Stimulated activated CD4-positive, alpha-beta T cell treated with anti-CD3 and anti-CD28 coated beads, Interleukin-2, amount 100 ng/mL, for 4 hours (primary cell): Measurements from ENCODE around the gene FNDC1.

Experiments used
- DNase-seq: peaks from one replicate; pipeline ENCODE4 v3.0.0-alpha.2; 2020; ENCODE audit warnings: low read depth

Gene FNDC1

DNA sequence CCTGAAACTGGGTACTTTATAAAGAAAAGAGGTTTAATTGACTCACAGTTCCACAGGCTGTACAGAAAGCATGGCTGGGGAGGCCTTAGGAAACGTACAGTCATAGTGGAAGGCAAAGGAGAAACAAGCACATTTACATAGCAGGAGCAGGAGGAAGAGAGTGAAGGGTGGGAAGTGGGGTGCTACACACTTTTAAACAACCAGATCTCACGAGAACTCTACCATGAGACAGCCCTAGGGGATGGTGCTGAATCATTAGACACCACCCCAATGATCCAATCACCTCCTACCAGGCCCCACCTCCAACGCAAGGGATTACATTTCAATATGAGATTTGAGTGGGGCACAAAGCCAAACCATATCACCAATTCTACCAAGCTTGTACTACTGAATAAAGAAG lies 7.4 kb upstream of the FNDC1 start:
- DNase-seq, result no peak

DNA sequence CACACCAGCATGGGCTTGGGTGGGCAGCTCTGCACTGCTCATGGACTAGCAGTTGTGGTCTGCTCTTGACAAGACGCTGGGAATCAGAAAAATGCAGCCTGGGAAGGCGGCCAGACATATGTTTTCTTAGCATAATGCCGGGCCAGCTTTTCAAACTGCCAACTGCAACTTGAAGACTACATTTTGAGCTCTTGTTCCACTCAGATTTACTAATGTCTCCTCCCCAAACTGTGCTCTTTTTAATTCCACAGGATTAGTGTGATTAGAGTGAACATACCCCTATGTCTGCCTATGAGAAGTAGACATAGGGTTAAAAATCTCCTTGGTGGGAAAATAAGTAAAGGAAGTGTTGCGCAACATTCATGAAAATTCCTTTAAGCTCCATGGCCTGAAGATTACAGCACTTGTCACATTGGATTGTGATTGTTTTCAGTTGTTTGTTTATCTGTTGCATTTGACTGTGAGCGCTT lies 5.3 kb upstream of the FNDC1 start:
- DNase-seq, result no peak

DNA sequence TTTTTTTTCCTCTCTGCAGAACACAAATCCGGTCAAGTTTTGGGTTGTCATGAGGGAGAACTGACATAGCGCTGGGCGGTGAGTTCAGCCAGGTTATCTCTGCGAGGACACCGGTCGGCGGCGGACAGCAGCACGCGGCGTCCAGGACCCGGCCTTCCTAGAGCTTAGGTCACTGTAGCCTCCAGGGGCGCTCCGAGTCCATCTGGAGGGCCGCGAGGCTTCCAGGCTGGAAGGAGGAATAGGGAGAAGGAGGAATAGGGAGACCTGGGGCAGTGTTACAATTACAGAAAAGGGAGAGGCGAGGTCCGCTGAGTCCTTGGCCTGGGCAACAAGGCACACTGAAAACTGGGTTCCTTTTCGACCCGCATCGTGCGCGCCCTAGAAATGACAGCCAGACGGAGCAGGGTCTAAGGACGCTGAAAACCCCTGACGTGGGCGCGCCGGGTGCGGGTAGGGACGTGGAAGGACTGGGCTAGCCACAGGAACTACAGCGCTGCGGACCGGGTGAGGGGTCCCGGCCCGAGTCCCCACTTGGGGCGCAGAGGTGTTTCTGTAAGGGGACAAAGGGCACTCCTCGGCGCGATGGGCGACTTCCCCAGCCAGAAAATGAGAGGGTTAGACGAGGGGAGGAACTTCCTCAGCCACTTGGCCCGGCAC lies 536 bp upstream of the FNDC1 start:
- no peak for DNase-seq

DNA sequence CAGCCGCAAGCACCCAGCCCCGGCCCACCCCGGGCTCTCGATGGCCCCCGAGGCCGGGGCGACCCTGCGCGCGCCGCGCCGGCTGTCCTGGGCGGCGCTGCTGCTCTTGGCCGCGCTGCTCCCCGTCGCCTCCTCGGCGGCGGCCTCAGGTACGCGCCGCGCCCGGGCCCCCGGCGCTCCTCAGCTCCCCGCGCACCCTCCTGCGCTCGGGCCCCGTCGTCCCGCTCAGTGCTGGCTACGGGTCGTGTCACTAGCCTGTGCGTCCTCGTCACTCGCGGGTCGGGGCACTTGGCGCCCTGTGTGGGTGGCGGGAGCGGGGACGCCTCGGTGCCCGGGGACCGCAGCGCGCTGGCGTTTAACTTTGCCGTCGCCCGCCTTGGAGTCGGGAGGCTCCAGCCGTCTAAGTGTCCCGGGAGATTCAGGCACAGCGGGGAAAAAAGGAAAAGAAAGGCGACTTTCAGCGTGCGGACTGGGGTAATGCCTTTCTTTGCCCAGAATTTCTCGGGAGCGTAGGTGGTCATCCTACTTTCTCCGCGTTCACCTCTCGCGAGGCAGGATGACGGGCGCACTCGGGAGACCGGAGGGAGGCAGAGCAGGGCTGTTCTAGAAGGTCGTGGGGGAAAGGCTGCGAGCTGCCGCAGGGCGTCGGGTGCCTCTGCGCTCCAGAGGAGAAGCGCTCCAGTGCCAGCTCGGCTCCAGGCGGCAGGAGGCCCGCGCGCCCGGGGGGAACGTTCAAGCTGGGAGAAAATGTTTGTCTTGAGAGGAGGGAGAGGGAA lies 545 bp downstream of the FNDC1 start:
- DNase-seq, result no peak

DNA sequence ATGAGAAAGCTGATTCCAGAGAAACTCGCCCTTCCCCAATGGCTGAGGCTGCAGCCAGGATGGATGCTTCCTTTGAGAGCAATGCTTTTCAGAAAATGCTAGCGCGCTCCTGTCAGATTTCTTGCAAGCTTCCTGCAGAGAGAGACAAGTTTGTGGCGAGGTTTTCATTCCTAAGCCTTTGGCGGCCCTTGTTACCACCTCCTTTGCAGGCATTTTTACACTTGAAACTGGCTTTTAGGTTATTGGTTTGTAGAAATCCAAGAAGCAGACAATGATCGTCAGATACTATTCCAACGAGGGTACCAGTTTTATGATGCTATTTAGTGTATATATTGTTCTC lies 1.1 kb downstream of the FNDC1 start:
- DNase-seq, result no peak

DNA sequence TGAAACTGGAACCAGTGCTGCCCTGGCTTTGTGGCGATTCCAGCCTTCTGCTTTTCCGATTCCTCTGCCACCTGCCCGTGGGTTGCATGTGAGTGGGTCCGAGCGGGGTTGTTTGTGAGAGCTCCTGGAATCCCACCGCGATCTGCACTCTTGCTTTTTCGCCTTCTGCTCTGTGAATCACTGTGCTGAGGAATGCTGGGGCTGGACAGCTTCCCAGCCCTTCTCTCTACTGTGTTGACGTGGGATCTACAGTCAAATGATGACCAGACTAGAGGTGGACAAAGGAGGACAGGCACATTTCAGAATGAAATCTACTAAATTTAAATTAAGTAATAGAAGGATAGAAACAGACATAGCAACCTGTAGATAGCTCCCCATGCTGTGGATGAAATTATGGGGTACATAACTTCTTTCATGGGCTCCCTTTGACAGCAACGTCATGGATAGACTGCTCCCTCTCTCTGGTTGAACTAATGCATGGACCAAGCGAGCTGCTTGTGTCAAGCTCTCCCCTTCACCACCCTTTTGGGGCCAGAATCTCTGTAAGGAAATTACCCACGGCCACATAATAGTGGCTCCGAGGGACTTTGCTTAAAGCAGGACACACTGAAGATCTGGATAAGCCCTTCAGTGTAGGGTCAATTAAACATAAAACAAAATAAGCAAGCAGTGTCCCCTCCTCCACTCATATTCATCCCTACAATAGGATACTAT lies 2.0 kb downstream of the FNDC1 start:
- no peak for DNase-seq

DNA sequence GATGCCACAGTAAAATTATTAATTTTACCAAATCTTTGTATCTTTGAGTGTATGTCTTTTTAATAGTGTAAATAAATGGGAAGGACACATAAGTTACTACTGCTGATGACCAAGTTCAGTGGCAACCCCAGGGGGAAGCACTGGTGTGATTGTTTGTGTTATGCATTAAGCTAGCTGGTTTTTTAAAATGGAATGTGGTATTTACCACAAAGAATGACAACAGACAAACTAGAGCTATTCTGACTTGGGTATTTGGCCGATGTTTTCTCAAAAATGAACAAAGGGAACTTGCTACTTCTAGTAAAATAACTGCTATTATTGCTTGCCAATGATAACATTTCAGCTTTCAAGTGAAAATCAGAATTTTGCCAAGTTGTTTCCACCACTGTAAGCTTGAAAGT lies 2.9 kb downstream of the FNDC1 start:
- DNase-seq, result no peak

DNA sequence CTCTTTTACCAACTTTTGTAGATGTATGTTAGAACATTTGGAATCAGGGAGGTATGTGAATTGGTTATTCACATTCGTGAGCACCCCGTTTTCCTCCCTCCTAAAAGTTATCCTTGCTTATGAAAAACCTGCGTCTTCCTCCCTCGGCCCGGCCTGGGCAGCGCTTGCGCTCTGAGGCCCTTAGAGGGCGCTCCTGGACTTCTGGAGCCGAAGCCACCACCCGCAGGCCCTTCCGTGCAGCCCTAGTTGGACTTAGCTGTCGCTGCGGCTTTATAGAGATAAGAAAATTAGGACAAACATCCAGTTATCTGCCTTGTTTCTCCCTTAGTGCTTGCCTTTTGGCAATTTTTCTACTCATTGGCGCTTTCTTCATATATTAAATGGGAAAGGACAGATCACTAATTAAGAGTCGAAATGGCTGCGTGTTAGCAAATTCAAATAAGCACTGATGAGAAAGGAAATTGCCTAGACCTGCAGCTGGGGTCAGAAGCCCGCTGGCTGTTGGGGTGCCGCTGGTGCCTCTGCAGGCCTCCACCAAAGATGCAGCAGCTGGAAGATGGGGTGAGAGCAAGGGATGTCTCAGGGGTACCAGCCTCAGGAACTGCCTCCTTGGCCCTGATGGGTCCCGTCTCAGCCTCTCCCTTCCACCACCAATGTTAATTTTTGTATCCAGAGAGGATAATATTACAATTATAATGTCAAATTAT lies 5.2 kb downstream of the FNDC1 start:
- peak; percentile 29 for DNase-seq

DNA sequence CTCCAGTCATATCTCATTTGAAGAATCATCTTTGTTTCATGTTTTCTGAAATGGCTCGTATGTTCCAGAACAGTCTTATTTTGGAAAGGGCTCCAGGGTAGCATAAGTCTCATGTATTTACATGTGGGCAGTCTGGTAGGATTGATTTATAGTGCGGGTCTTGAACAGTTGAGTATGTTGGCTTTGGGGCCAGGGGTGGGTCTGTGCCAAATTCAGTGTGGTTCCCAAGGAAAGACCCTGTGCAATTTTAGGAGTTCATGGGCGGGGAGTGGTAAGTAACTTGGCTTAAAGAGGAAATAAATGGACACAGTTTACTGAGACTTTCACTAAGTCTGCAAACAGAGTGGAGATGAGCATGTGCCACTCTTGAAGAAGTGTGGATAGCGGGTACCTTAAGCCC lies 7.7 kb downstream of the FNDC1 start:
- no peak for DNase-seq

DNA sequence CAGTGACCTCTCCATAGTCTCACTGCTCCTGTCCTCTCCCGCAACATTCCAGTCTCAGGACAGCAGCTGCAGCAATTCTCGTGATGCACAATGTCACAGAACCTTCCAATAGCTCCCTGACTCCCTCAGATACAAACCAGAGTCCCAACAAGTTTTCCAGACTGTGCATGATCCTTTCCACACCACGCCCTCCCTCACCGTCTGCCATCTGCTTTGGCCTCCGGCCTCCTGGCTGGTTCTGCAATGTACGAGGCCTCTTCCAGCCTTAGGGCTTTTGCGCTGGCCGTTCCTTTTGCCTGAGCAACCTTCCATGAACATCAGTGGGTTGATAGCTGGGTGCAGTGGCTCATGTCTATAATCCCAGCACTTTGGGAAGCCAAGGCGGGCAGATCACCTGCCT lies 9.6 kb downstream of the FNDC1 start:
- no peak for DNase-seq

DNA sequence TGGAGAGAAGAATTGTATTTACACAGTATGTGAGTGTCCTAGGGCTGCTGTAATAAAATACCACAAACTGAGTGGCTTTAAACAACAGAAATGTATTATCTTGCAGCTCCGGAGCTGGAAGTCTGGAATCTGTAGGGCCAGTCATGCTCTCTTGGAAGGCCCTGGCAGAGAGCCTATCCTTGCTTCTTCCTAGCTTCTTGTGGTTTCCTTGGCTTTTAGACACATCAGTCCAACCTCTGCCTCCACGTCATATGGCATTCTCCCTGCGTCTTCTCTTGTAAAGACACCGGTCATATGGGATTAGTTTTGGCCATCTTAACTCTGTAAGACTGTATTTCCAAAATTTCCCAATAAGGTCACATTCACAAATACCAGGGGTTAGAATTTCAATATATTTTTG lies 10.8 kb downstream of the FNDC1 start:
- DNase-seq, result no peak

DNA sequence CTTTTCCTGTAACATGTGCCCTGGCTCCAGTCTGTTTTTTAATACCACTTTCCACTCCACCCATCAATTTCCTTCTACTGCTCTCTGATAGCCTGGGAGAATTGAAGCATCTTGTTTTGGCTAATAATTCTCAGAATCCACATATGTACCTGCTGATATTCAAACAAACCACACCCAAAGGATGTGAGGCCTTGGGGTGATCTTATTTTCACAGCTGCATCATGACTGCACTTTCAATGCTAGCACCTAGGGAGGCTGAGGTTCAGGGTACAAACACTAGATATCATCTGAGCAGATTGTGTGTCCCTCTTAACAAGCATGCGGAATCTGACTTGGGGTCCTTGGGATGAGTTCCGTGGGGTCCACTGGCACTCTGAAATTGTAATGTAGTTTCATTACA lies 12.7 kb downstream of the FNDC1 start:
- no peak for DNase-seq

DNA sequence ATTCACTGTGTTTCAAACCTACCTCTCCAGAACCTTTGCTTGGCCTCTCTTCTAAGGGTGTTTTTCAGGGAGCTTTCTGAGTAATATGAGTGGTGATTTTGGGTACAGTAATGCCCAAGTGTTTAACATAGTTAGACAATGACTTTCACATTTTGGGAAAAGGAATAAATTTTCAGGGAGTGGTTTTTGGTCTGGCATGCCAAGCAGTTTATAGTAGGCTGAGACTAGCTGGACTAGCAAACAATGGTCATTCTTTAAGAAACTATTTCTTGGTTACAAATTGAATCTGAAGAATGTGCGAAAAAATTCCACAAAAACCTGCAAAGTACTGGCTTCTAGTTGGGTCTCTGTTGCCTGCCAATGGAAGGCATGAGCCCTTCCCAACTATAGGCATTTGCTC lies 15.4 kb downstream of the FNDC1 start:
- no peak for DNase-seq

DNA sequence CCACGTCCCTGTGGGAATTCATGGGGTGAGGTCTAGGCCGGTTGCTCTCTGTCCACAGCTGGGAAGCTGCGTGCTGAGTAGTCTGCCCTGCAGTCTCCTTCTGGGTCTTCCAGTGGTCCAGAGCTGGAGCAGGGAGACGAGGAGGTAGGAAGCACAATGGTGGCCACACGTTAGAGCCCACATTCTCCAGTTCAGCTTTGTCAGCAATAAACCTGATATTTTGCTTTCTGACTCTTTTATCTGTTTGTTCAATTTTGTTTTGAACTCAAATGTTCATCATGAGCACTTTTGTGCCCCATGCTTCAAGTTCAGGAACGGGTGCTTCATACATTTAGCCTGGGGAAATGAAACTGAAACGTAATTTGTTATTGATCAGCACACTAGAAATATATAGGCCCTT lies 21.3 kb downstream of the FNDC1 start:
- DNase-seq, result no peak

DNA sequence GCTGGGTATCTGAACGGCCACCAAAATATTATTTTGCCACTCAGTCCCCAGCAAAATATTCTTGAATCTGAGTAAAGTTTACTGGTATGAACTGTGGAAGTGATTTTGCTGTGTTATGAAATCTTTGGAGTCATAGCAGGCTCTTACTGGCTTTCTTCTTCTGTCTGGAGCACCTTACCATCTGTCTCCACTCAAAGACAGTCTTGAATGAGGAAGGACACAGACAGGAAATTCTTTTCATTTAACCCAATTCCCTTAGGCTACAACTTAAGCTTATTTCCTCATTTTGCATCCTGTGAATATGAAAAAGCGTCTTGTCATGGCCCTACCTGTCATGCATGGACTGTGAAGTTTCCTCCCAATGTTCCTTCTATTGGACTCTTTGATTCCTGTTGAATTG lies 24.7 kb downstream of the FNDC1 start:
- no peak for DNase-seq

DNA sequence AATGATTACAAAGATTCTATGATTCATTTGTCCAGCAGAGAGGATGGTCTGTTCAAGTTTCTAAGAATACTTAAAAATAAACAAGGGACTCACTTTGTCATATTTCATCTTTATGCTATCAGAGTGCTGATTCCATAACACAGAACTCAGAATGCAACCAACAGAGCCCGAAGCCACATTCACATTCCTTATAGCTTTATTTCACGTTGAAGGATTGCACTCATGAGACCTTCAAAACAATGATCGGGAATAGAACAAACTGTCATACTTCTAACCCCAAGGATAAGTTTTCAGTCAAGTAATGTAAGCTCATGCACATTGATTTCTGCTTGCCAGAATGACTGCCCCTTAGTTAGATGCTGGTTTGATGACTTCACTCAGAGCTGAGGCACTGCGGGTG lies 25.2 kb downstream of the FNDC1 start:
- no peak for DNase-seq

DNA sequence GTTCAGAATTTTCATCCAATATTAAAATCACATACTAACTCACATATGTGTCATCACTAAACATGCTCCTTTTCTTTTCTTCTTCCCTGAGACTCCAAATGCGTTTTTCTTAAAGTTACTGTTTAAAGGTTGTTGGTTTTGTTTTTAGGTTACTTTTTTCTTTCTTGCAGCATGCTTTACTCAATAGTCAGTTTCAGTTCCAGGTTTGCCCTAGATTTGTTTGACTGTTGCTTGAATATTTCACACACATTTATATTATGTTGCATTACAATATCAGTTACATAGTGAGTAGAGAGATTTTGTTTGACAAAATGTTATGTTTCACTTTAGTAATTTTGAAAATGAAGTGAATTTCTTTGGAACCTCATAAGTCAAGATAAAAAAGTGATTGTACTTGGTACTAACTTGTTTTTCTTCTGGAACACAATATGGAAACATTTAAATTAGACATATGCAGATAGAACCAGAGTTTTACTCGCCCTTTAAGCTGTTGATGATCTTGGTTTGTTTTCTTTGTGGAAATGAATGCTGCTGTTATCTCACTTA lies 27.3 kb downstream of the FNDC1 start:
- no peak for DNase-seq

DNA sequence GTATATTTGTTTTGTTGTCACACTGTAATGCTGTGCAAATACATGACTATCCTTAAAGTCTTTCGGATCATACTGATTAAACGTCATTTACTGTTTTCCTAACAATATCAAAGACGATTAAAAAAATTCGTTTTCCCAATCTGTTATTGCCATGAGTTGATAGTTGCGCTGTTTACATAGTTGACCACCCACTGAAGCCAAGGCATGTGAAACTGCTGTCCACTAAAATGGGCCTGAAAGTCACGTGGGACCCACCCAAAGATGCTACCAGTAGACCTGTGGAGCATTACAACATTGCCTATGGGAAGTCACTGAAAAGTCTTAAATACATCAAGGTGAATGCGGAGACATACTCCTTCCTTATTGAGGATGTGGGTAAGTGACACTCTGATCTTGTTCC lies 28.1 kb downstream of the FNDC1 start:
- DNase-seq, result no peak

DNA sequence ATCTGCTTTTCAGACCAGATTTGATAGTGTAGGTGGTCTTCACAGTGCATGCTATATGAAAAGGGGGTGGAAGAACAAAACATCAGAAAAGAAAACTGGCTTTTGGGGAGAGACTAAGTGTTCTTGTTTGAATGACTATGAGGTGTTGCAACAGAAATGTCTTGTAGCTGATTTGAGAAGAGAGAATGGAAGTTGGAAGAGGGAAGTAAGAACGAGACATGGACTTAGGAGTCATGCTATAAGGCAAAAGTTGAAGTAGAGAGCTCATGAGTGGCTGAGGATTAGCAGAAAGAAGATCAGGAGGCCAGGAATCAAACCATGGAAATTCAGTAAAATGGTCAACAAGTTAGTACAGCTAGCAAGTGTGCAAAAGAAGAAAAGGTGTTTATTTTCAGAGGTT lies 32.1 kb downstream of the FNDC1 start:
- DNase-seq, result no peak

DNA sequence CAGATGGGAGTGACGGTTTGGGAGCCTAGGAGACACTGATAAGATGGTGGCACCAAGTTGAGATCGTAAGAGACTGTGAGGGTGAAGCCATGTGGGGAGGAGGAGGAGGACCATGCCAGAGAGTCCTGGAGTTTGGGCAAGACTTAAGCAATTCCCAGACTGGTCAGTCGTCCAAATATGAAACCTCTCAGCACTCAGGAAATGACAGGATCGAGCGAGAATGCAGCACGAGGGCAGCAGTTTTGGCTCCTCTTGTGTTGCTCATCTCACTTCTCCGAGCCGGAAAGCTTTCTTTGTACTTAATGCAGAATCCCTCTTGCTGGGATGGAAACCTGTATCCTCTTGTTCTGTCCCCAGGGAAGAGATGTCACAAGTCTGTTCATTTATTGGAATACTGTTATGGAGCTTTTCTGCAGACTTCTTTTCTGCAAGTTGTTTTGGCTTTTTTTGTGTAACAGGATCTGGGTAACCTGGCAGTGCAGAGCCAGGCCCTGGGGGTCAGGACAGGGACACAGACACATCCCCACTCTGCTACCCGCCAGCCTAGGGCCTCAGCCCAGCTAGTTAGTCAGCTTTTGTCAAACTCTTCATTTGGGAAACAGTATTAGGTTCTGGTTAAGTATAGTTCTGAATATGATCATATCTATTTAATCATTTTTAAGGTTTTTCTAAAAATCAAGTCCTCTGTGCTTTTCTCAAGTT lies 34.3 kb downstream of the FNDC1 start:
- no peak for DNase-seq

DNA sequence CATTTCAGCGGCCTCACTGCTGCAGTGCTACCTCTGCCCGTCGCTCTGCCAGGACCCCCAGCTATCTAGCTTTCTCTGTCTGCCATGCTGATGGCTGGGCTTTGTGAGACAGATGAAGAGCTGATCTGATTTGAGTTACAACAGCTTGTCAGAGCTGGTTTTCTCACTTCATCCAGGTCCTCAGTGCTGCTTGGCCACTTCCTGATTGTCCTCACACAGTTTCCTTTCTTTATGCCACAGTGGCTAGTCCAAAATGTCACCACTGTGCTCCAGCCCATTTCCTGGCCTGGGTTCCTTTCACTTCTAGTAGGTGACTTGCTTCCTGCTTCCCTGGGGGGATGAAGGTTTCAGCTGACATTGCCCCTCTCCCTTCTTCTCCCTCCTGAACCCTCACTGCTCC lies 35.4 kb downstream of the FNDC1 start:
- DNase-seq, result no peak

DNA sequence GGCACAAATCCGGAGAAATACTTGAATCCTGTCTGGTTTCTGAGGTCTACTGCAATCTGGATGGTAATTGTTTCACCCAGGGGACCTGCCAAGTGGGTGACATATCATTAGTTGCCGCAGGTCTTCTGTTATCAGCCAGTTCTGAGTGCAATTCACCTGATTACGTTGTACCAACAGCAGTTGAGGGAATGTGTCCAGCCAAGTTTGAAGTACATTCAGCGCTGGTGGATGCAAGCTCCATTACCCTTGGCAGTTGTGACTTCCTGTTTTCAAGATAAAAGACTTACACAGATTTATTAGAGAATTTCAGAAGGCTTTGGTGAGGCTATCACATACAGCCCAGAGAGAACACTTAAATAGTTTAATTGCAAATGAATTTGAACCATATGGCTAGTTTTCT lies 42.8 kb downstream of the FNDC1 start:
- no peak for DNase-seq
